HTERT RPE-1 (cell line): ENCODE measurements around the gene F2RL2.

Experiments
- in situ Hi-C: fragments of 300-500 bp; cut with MboI; formaldehyde crosslinking; loops from 4 replicates; pipeline ENCODE4 v1.14.3; 2020; ENCODE audit warnings: low sequenced_read_pairs

Gene F2RL2

GRCh38 chr5:76590027-76590426, 33.2 kb downstream of the F2RL2 start:
- in situ Hi-C loops = no loop called here

DNA sequence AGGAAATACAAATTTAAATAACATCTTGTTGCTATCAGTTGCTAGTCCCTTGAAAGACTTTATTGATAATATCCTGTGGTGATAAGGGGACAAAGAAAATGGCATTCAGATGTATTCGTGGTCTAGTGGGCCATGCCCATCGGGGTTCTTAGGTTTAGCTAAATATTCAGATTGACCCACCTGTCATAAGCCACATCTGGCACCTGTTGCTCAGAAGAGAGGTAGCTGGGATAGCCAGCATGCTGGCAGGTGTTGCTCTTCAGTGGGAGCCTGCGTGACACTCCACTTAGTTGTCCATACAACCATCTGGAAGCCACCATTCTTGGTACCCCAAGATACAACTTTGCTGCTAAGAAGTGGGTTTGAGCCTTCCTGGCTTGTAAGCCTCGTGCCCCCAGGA, 36.7 kb downstream of the F2RL2 start:
- in situ Hi-C loops = no loop called here

- in situ Hi-C loops = no loop called here
Measured at GRCh38 chr5:76585783-76586217, 37.4 kb downstream of the F2RL2 start.

- in situ Hi-C loops = no loop called here
Measured at GRCh38 chr5:76583163-76584047, 39.8 kb downstream of the F2RL2 start.

DNA sequence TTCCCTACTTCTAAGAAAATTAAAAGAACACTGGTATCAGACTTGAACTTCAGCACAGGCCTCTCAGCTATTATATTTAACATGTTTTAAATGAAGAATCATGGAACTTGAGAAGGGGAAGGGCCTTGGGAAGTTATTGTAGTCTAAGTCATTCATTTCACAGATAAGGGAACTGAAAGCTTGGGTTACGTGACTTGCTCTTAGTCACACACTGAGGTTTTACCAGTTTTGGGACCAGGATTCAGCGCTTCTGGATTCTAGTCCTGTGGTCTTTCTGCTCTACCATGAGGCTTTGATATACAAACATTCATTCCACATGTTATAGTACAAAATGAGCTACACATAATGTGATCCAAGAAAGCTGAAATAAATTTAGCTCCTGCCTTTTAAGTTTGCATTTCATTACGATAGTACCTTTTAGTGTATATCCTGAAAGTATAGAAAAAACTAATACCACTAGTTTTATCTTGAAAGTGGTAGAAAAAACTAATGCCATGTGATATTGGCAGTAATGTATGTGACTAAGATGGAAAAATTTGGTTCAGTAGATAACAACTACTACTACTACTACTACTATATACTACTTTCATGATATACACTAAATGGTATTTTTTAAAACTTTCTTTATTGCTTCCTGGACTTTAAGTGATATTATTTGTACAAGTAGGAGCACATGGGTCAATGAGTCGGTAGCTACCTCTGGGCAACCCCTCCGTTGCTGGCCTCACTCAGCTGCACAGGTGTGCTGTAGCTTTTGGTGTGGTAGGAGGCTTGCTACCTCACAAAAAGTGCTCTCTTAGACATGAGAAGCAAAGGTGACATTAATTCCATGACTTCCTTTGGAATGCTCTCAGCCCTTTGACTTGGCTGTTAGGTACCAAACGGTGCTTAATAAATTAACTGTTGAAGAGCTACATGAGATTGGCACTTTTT, 40.7 kb downstream of the F2RL2 start:
- in situ Hi-C loops = no loop called here

GRCh38 chr5:76580981-76581380, 42.2 kb downstream of the F2RL2 start:
- in situ Hi-C loops = no loop called here

GRCh38 chr5:76579166-76579937, 43.9 kb downstream of the F2RL2 start:
- in situ Hi-C loops = no loop called here

GRCh38 chr5:76576996-76577395, 46.2 kb downstream of the F2RL2 start:
- in situ Hi-C loops = no loop called here

DNA sequence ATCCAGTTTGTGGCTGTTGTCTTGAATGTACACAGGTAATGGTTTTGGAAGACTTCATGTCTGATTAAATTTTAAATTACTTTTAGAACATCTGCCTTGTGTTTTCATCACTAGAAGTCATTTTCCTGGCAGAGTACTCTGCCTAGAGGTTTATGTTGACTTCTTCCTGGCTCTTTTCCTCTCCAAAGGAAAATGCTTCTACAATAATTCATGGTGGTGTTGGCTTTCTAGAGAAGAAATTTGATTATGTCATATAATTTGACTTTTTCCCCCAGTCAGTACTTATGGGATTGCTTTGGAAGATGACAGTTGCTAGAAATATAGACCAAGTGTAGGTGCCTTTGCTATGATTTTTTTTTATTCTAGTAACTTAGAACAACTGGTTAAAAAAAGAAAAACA, 46.8 kb downstream of the F2RL2 start:
- in situ Hi-C loops = no loop called here

DNA sequence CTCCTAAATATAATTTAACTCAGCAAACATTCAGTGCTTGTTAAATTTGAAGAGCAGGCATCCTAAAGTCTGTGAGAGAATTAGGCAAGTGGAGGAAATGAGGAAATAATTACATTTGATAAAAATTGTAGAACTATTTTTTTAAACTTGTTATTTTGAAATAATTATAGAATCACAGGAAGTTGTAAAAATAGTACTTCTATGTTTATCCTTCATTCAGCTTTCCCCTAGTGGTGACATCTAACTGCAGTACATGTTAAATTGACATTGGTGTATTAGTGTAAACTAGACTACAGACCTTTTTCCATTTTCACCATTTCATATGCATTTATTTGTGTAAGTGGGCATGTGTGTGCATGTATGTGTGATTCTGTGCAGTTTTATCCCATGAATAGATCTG, 51.6 kb downstream of the F2RL2 start:
- in situ Hi-C loops = no loop called here

DNA sequence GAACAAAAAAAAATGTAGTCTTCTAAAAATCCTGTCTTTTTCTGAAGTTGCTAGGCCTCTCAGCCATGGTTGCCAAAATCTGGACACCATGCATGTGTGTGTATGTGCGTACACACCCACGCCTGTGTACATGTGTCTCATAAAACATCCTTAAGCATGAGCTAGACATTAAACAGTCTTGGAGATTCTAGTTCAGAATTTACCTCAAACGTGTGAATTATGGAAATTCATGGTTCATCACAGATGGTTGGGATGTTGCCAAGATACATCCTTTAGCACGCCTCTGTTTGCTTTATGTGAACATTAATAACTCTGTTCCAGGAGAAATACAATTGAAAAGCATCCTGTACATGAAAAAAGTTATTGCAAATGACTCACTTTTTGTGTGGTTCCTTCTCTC, 53.0 kb downstream of the F2RL2 start:
- in situ Hi-C loops = no loop called here
